Stromal cell of bone marrow (primary cell): Measurements from ENCODE around the gene SNTA1.
A peak's percentile ranks its signal among the peaks of the same experiment; 100 is the strongest.
"Not testable (repeated sequence)": the region's sequence is repeated elsewhere in the genome, so short reads cannot be mapped to it uniquely, and the experiment has no call there.

Source experiments
- DNase-seq: peaks from one replicate; pipeline ENCODE4 v3.0.0-alpha.2; 2012; ENCODE audit warnings: low read depth

The SNTA1 gene

GRCh38 chr20:33443512-33444239 is at the start of gene SNTA1:
Gene SNTA1 (minus strand): TSS chr20:33443763. CDS start chr20:33443620, 143 bp downstream.
- DNase-seq, result peak; percentile 44

GRCh38 chr20:33490934-33491656 is 47.5 kb upstream of the SNTA1 start:
- no peak for DNase-seq

GRCh38 chr20:33490023-33490933 is 46.7 kb upstream of the SNTA1 start, which contains the start of gene CBFA2T2:
Gene CBFA2T2 (plus strand): TSS chr20:33490096. CDS start chr20:33490268, 172 bp downstream.
- DNase-seq, result peak; percentile 38

- DNase-seq, result peak; percentile 94
Observed at GRCh38 chr20:33489495-33490022, 46.0 kb upstream of the SNTA1 start.

GRCh38 chr20:33488661-33489494 is 45.3 kb upstream of the SNTA1 start:
- not testable (repeated sequence) for DNase-seq

GRCh38 chr20:33488201-33488600 is 44.6 kb upstream of the SNTA1 start:
- no peak for DNase-seq

GRCh38 chr20:33483186-33483585 is 39.6 kb upstream of the SNTA1 start:
- not testable (repeated sequence) for DNase-seq

- no peak for DNase-seq
Observed at GRCh38 chr20:33482581-33482980, 39.0 kb upstream of the SNTA1 start.

GRCh38 chr20:33481431-33481941 is 37.9 kb upstream of the SNTA1 start:
- DNase-seq, result no peak

GRCh38 chr20:33480048-33480447 is 36.5 kb upstream of the SNTA1 start:
- DNase-seq, result no peak

- no peak for DNase-seq
Observed at GRCh38 chr20:33477386-33478234, 34.0 kb upstream of the SNTA1 start.

GRCh38 chr20:33475381-33476152 is 32.0 kb upstream of the SNTA1 start:
- no peak for DNase-seq

- DNase-seq, result no peak
Observed at GRCh38 chr20:33474963-33475362, 31.4 kb upstream of the SNTA1 start.

- DNase-seq, result no peak
Observed at GRCh38 chr20:33474097-33474873, 30.7 kb upstream of the SNTA1 start.

- no peak for DNase-seq
Observed at GRCh38 chr20:33472868-33473435, 29.4 kb upstream of the SNTA1 start.

GRCh38 chr20:33470866-33471265 is 27.3 kb upstream of the SNTA1 start:
- no peak for DNase-seq

GRCh38 chr20:33470457-33470856 is 26.9 kb upstream of the SNTA1 start:
- no peak for DNase-seq

- DNase-seq, result no peak
Observed at GRCh38 chr20:33466303-33466646, 22.7 kb upstream of the SNTA1 start.
